Midbrain (tissue), 1 donor: ENCODE results near the gene ASMT.
A peak's percentile ranks its signal among the peaks of the same experiment; 100 is the strongest.
"Not testable (repeated sequence)": the region's sequence is repeated elsewhere in the genome, so short reads cannot be mapped to it uniquely, and the experiment has no call there.

ENCODE experiments used
- DNase-seq: peaks from one replicate; lab custom pipeline; 2025; lab: John Stamatoyannopoulos, UW

The ASMT gene

DNA sequence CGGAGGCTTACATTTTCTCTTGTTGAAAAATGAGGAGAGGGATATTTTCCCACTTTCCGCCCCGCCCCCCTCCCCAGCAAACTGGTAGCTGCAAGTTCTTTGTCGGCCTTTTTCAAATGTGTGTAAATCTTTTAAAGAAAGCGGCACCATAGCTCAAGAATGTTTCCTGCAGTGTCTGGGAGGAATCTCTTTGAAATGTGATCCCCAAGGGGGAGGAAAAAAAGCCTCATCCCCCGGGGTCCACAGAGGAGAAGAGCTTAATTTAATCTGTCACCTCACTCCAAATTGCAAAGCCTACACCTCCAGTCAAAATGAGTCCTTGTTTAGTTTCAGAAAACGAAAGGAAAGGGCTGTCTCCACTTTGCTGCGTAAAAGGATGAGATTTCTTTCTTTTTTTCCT is 34.8 kb downstream of the ASMT start:
- DNase-seq = no peak

DNA sequence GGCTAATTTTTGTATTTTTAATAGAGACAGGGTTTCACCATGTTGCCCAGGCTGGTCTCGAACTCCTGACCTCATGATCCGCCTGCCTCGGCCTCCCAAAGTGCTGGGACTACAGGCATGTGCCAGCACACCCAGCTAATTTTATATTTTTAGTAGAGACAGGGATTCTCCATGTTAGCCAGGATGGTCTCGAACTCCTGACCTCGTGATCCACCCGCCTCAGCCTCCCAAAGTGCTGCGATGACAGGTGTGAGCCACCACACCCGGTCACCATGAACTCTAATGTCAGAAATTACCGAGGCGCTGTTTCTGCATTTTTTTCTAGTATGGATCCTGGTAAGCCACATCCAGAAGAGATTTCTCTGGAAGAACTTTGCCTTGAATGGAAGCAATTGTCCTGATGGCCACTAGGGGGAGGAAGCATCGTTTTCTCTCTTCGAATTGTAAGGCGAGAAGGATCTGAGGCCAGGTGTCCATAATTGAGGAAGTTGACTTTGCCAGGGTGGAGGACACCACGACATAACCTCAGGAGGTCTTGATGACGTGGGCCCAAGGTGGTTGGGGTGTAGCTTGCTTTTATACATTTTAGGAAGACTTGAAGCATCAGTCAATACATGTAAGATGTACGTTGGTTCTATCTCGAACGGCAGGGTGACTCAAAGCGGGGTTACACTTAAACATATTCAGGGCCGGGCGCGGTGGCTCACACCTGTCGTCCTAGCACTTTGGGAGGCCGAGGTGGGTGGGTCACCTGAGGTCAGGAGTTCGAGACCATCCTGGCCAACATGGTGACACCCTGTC is 37.4 kb downstream of the ASMT start:
- not testable (repeated sequence) for DNase-seq

DNA sequence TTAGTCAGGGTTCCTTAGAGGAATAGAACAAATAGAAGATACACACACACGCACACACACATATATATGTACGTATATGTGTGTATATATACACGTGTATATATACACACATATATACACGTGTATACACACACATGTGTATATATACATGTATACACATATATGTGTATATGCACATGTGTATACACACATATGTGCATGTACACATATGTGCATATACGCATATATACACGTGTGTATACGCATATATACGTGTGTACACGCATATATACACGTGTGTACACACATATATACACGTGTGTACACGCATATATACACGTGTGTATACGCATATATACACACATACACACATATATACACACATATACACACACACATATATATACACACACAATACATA is 41.5 kb downstream of the ASMT start:
- DNase-seq = no peak

DNA sequence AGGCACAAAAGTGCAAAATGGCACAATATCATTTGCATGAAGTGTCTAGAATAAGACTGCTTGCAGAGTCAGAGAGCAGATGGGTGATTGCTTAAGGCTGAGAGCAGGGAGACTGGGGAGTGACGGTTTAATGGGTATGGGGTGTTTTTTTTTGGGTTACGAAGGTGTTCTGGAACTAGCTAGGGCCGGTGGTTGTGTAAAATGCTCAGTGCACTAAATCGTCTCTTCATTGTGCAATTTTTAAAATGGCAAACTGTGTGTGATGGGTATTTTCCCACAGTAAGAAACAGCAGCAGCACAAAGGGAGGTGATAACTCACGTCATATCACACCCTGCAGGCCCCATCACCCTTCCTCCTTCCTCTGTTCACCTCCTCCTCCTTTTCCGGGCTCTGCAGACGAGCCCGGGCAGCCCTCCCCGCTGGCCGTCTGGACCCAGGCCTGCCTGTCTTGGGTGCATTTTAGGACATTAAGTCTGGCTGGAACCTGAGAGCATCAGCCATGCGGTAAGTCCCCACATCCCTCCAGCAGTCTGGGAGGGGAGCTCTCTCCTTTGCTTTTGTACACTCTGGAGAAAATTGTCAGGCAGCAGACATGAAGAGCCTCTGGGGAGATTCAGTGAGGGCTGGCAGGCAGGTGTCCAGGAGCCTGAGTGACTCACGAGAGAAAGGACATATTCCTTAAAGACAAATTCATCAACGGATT is 42.7 kb downstream of the ASMT start:
- no peak for DNase-seq

DNA sequence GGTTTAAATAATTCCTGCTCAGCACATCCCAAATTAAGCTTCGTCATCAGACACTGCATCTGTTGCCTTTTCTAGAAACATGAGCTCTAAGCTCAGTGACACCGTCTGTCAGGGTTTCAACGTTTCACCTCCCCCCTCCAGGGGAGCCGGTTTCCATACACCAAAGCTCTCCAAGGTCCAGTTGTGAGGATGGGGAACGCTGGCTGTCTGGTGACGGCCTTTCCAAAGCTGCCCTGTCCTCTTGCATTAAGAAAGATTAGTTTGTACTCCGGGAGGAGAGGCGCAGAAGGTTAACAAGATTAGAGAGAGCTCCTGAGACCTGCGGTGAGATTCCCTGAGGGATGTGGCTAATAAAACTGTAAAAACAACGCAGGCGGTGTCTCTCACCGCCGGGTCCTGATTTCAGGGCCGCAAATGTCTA is 43.2 kb downstream of the ASMT start:
- DNase-seq = no peak

DNA sequence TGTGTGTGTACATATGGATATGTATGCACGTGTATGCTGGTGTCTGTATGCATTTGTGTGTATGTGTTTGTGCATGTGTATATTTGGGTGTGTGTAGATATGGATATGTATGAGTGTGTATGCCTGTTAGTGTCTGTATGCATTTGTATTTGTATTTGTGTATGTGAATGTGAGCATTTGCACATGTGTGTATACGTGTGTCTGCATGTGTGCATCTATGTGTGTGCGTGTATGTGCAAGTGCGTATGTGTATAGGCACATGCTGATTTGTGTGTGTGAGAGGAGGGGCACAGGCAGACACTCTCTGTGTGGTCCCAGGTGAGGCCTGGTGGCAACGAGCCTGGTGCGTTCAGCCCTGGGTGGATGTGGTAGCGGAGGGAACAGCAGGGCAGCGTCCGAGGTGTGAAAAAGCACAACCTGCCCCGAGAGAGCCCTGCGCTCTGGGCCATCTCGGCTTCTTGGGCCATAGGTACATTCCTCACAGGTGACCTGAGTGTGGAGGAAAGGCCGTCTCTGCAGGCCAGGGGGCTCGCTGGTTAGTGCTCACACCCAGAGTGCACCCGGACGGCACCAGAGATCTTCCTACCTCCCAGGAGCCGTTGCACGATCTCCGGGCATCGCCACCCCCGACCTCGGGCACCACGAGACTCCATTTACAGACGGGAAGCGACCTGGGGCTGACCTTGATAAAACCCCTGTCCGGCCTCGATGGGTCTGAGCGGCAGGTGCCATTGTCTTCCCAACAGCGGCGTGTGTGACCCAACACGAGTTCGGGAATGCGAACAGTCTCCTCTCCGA is 45.0 kb downstream of the ASMT start:
- DNase-seq = no peak

DNA sequence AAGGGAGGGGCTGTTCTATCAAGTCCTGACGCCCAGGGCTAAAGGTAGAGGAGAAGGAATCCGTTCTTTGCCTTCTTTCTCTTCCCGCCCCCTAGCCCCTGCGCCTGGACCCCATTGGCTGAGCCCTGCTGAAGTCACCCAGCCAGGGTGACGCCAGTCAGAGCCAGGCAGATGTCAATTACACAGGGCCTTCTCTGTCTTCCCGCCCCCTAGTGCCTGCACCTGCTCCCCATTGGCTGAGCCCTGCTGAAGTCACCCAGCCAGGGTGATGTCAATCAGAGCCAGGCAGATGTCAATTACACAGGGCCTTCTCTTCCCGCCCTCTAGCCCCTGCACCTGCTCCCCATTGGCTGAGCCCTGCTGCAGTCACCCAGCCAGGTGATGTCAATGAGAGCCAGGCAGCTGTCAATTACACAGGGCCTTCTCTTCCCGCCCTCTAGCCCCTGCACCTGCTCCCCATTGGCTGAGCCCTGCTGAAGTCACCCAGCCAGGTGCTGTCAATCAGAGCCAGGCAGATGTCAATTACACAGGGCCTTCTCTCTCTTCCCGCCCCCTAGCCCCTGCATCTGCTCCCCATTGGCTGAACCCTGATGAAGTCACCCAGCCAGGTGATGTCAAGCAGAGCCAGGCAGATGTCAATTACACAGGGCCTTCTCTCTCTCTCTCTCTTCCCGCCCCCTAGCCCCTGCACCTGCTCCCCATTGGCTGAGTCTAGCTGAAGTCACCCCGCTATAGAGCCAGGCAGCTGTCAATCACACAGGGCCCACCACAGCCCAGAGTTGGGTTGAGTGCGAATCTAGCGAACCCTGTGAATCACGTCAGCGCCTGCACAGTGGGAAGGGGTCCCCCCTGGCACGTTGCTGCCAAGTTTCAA is 46.4 kb downstream of the ASMT start:
- DNase-seq = peak; percentile 20

DNA sequence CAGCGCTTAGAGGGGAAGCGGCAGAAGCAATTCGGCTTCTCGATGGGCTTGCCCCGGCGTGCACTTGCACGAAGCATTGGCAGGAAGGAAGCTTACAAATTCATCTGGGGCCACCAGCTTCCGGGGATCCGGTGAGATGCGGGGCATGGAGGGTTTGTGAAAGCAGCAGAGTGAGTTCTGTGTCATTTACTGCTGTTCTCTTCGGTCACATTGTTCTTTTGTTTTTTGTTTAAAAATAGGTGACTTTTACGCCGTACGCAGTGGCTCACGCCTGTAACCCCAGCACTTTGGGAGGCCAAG is 47.0 kb downstream of the ASMT start:
- no peak for DNase-seq

DNA sequence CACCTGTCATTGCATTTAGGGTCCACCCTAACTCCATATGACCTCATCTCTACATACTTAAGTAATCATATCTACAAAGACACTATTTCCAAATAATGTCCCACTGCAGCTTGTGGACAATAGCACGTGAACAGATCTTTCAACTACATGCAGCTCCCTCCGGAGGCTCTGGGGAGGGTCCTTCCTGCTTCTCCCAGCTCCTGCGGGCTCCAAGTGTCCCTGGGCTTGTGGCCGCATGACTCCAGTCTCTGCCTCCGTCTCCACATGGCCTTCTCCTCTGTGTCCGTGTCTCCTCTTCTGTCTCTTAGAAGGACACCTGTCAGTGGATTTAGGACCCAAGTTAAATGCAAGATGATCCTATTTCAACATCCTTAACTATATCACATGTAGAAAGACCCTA is 52.7 kb downstream of the ASMT start:
- DNase-seq = no peak

DNA sequence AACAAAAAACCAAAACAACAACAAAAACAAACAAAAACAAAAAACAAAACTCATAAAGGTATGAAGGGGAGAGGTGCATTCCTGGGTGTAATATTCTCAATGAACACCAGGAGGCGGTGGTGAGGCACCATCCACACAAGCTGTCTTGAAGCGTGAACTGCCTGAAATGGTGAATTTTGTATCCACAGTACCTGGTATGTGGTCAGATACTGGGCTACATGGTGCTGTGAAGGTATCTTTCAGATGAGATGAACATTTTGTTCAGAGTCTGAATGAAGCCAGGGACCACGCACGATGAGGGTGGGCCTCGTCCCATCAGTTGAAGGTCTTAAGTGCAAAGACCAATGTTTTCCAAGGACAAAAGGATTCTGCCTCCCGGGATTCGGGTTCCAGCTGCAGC is 58.5 kb downstream of the ASMT start:
- no peak for DNase-seq

DNA sequence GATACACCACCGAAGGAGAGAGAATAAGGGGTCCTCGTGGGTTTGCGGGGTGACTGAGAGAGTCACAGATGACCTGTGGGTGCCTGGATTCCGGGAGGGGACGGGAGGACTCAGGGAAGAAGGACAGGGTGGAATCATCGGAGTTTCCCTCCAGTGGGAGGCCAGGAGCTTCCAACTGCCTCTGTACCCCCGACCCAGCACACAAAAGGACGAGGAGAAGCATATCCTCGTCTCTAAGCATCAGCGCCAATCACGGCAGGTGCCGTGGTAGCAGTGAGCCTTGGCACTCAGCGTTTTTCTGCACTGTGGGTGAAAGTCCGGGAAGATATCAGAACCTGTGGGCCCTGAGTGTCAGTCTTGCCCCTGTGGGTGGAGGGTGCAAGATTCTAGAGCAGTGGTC is 62.0 kb downstream of the ASMT start:
- DNase-seq = no peak

DNA sequence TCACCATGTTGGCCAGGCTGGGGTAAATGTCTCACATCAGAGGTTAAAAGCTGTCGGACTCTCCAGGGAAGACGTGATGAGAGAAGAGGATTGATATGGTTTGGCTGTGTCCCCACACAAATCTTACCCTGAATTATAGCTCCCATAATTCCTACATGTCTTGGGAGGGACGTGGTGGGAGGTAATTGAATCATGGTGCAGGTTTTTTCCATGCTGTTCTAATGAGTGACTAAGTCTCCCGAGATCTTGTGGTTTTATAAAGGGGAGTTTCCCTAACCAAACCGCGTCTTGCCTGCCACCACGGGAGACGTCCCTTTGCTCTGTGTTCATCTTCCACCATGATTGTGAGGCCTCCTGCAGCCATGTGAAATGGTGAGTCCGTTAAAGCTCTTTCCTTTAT is 64.4 kb downstream of the ASMT start:
- DNase-seq = no peak

DNA sequence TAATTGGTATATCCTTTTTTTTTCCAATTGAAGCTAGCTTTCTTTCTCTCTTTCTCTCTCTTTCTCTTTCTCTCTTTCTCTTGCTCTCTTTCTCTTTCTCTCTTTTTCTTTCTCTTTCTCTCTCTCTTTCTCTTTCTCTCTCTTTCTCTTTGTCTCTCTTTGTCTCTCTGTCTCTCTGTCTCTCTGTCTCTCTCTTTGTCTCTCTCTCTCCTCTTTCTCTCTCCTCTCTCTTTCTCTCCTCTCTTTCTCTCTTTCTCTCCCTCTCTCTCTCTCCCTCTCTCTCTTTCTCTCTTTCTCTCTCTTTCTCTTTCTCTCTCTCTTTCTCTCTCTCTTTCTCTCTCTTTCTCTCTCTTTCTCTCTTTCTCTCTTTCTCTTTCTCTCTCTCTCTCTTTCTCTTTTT is 66.6 kb downstream of the ASMT start:
- DNase-seq = no peak

DNA sequence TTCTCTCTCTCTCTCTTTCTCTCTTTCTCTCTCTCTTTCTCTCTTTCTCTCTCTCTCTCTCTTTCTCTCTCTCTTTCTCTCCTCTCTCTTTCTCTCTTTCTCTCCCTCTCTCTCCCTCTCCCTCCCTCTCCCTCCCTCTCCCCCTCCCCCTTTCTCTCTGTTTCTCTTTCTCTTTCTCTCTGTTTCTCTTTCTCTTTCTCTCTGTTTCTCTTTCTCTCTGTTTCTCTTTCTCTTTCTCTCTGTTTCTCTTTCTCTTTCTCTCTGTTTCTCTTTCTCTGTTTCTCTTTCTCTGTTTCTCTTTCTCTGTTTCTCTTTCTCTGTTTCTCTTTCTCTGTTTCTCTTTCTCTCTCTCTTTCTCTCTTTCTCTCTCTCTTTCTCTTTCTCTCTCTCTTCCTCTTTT is 67.0 kb downstream of the ASMT start:
- DNase-seq = not testable (repeated sequence)

DNA sequence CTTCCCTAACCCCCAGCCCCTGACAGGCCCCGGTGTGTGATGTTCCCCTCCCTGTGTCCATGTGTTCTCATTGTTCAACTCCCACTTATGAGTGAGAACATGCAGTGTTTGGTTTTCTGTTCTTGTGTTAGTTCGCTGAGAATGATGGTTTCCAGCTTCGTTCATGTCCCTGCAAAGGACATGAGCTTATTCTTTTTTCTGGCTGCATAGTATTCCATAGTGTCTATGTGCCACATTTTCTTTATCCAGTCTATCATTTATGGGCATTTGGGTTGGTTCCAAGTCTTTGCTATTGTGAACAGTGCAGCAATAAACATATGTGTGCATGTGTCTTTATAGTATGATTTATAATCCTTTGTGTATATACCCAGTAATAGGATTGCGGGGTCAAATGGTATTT is 67.6 kb downstream of the ASMT start:
- not testable (repeated sequence) for DNase-seq

DNA sequence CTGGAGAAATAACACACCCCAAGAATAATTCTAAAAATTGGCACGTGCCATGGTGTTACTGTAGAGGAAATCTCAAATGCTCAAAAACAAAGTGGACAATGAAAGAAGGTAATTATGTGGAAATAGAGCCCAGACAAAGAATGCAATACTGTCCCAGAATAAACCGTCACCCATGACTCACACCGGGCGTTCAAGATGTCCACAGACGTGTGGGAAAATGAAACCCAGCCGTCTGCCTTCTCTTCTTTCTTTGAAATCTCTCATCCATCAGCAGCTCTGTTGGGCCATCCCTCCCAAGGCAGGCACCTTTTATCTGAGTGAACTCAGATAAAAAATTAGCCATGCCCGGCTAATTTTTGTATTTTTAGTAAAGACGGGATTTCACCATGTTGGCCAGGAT is 70.0 kb downstream of the ASMT start:
- not testable (repeated sequence) for DNase-seq

DNA sequence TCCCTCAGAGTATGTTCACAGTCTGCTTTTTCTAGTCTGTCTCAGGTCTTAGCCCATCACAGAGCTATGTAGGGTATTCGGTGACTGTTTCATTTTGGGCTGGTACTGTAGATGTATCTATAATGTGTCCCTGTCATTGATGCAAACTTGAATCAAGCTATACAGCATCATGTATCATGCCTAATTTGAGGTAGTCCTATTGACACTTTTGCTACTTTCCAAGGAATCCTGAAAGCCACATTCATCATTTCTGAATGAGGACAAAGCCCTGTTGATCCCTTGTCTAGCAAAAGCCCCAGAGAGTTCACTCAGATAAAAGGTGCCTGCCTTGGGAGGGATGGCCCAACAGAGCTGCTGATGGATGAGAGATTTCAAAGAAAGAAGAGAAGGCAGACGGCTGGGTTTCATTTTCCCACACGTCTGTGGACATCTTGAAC is 70.6 kb downstream of the ASMT start:
- not testable (repeated sequence) for DNase-seq

DNA sequence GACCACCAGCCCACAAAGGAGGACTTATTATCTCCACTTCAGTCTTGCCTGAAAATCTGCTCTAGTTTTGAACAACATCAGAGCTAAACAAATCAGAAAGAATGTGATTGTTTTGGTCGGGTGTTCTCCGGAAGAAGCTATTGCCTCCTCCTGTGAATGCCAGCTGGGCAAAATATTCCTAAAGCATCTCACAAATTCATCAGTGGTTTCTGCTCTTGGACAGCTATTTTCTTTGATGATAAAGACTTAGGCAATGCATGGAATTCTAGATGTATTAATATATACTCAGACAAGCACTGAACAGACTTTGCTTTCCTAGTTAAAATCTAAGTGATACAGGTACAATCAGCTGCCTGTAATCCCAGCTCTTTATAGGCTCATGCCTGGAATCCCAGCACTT is 71.8 kb downstream of the ASMT start:
- DNase-seq = no peak
